GM19397 (cell line): ENCODE data around the gene COPS4.

ENCODE experiments used
- ATAC-seq: cut with Tn5 transposase; IDR thresholded peaks from one replicate; pipeline ENCODE4 v1.9.1; 2021; ENCODE audit warnings: mild to moderate bottlenecking, moderate library complexity; ENCODE audit not compliant: unreplicated experiment

The COPS4 gene

GRCh38 chr4:83115656-83116285, 80.8 kb downstream of the COPS4 start:
- ATAC-seq = no peak

DNA sequence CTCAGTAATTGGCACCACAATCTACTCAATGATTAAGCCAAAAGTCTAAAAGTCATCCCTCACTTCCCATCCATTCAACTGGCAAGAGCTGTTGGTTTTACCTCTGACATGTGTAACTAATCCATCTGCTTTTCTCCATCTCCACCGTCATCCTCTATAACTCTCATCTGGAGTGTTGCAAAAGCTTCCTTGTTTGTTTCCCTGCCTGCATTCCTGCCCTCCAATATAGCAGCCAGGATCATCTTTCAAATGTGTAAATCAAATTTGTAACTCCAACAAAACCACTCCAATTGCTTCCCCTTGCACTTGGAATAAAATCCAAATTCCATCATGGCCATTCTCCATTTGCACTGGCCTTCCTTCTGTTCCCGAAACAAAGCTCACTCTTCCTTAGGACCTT, 83.9 kb downstream of the COPS4 start:
- ATAC-seq = no peak

GRCh38 chr4:83121246-83121645, 86.3 kb downstream of the COPS4 start:
- no peak for ATAC-seq

- ATAC-seq = peak; percentile 72
Observed at GRCh38 chr4:83124111-83124780, 89.3 kb downstream of the COPS4 start.
